Adrenal gland (tissue), 12 donors: Measurements from ENCODE around the gene HOXA6. TPM values are rescaled to one million over a fixed set of nuclear protein-coding genes. Genes with fewer than 3 reads are reported as not detected.
A peak's percentile ranks its signal among the peaks of the same experiment; 100 is the strongest.

ENCODE experiments used
- DNase-seq, 7 donors: peaks; one replicate each; pipeline ENCODE4 v3.0.0-alpha.2; 2019 to 2020
- H3K27ac ChIP-seq, 5 donors: fragments of 200-600 bp; sonication (generic) in 4 of 5; 1 replicate in 3 of 5; 2 replicates in 2 of 5; pipeline versions ENCODE4 v1.5.1 to v1.8.0; 2016 to 2020; ENCODE audit warnings: mild to moderate bottlenecking in 1 of 5
- H3K27me3 ChIP-seq: fragments of 200-600 bp; 2 replicates; pipeline ENCODE4 v1.8.0; 2021
- H3K36me3 ChIP-seq, 2 donors: fragments of 200-600 bp; replicated peaks in 1 of 2; 1 replicate in 1 of 2; 2 replicates in 1 of 2; pipeline versions ENCODE4 v1.5.1 to v1.8.0; 2018 to 2022
- H3K4me1 ChIP-seq, 2 donors: fragments of 200-600 bp; replicated peaks in 1 of 2; 1 replicate in 1 of 2; 2 replicates in 1 of 2; pipeline versions ENCODE4 v1.5.1 to v1.8.0; 2018 to 2021
- H3K4me3 ChIP-seq, 4 donors: fragments of 200-600 bp; sonication (generic) in 3 of 4; one replicate each; pipeline ENCODE4 v1.5.1; 2016 to 2018
- H3K9me3 ChIP-seq, 3 donors: fragments of 200-600 bp; sonication (generic) in 1 of 3; replicated peaks in 1 of 3; 1 replicate in 2 of 3; 2 replicates in 1 of 3; pipeline versions ENCODE4 v1.5.1 to v1.8.0; 2016 to 2021
- POLR2A ChIP-seq, 2 donors: fragments of 450-650 bp; IDR thresholded peaks; one replicate each; pipeline ENCODE4 v1.6.1; 2017; ENCODE audit warnings: antibody characterized with exemption in 2 of 2, mild to moderate bottlenecking in 2 of 2, moderate library complexity in 1 of 2
- WGBS, 4 donors: extraction: QIAGEN DNeasy Blood & Tissue Kit in 2 of 4; methylation state at CpG; one replicate each; pipeline versions ENCODE4 v1.1.5 to v1.1.7; 2013 to 2017; 5-methylcytosine and 5-hydroxymethylcytosine counted together
- intact Hi-C, 2 donors: fragments of 100-400 bp; cut with DNase I; formaldehyde crosslinking; loops; one replicate each; pipeline versions ENCODE4 v1.14.1 to v1.15.0; 2022 to 2023
- polyA plus RNA-seq, 3 donors: library from polyadenylated mRNA; stranded (reverse); fragments of 200-250 nt in 2 of 3; fragments of 350-450 nt in 1 of 3; fragmentation: Illumina TruSeq in 1 of 3; extraction: RNeasy Lipid Tissue Mini Kit (QIAGEN cat#74804) in 1 of 3; gene quantifications; one replicate each; pipeline ENCODE4 v1.2.3, GENCODE V29; 2013 to 2014
- total RNA-seq, 9 donors: library from RNA; depleted of rRNA in 4 of 9; stranded (reverse); fragments of >200 nt in 4 of 9; fragments of 120-200 nt in 1 of 9; fragmentation: NEBNext Ultra II Directional in 1 of 9; extraction: Animal tissue kit (Norgen Biotek cat#: 25700) in 1 of 9; gene quantifications; one replicate each; pipeline versions ENCODE4 v1.1.0 to v1.2.4, GENCODE V29; 2013 to 2023
- TF ChIP-seq, protein P1 (sequence below), 6 experiments: fragments of 450-650 bp in 4 of 6; fragments of 200-600 bp in 2 of 6; sonication (generic) in 1 of 6; IDR thresholded peaks; 1 replicate in 5 of 6; 2 replicates in 1 of 6; pipeline versions ENCODE4 v1.5.1 to v1.8.0; 2016 to 2021; ENCODE audit warnings: antibody characterized with exemption in 6 of 6, mild to moderate bottlenecking in 2 of 6, moderate library complexity in 1 of 6
- donor health status: healthy with polysubstance abuse.
- donor health status: Bipolar disorder and iron deficiency.
- donor health status: DM: yes; HTN: yes; CAD: no.
- donor health status: DM: no; HTN: no; CAD: no.
- donor health status: DM: no; HTN: no; CAD: no.
- donor health status: DM: yes; HTN: yes; CAD: no.

Gene HOXA6
- total and polyA plus RNA-seq, 12 donors = 1.3 to 27.2 (median 14.8) TPM

DNA sequence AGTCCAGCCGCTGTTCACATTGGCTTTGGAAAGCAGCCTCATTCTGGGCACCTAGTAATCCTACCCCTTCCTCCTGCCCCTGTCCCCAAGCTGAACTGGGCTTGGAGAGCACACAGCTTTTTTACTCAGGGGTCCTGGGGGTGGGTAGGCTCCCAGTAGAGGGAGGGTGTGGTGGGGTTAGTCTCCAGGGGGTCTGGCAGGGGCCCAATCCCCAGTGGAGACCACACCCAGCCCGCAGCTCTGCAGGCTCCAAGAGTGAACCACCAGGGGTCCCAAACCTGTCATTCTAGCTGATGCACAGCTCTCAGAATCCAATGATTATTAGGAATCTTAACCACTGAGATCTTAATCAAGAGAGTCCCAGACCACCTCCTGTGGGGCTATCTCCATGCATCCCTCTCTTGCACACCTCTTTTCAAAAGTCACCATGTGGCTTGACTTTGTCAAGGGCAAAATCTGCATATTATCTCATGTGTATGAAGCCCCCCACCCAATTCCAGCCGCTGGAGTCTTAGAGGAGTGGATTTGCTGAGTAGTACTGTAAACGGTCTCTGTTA lies 34.8 kb upstream of the HOXA6 start:
- no peaks in the 10 kb centered on the region for H3K36me3 ChIP-seq
- TF ChIP-seq, protein P1, sequence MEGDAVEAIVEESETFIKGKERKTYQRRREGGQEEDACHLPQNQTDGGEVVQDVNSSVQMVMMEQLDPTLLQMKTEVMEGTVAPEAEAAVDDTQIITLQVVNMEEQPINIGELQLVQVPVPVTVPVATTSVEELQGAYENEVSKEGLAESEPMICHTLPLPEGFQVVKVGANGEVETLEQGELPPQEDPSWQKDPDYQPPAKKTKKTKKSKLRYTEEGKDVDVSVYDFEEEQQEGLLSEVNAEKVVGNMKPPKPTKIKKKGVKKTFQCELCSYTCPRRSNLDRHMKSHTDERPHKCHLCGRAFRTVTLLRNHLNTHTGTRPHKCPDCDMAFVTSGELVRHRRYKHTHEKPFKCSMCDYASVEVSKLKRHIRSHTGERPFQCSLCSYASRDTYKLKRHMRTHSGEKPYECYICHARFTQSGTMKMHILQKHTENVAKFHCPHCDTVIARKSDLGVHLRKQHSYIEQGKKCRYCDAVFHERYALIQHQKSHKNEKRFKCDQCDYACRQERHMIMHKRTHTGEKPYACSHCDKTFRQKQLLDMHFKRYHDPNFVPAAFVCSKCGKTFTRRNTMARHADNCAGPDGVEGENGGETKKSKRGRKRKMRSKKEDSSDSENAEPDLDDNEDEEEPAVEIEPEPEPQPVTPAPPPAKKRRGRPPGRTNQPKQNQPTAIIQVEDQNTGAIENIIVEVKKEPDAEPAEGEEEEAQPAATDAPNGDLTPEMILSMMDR (IDR thresholded peaks at IDR 0.05) = no peak
- TF ChIP-seq POLR2A (IDR thresholded peaks at IDR 0.05) = no peak
- H3K27ac ChIP-seq = no peak overlapping the region
- no peaks in the 10 kb centered on the region for H3K9me3 ChIP-seq
- no peak overlapping the region for H3K4me3 ChIP-seq
- intact Hi-C loops = loop anchor here in 1 of 2 donors (10.0 kb wide), 1 partner anchor 1308 kb away; no protein-coding TSS in a partner anchor
- H3K27me3 ChIP-seq = peaks cover 94% of the 10 kb centered on the region
- WGBS, 4 donors = 36 to 56% (median 47%) methylated on average over 4 of the region's 4 CpGs
- peaks cover 19% of the 10 kb centered on the region in 2 donors for H3K4me1 ChIP-seq
- DNase-seq = peak in 5 of 7 donors; percentile 6 to 36 (median 13)

DNA sequence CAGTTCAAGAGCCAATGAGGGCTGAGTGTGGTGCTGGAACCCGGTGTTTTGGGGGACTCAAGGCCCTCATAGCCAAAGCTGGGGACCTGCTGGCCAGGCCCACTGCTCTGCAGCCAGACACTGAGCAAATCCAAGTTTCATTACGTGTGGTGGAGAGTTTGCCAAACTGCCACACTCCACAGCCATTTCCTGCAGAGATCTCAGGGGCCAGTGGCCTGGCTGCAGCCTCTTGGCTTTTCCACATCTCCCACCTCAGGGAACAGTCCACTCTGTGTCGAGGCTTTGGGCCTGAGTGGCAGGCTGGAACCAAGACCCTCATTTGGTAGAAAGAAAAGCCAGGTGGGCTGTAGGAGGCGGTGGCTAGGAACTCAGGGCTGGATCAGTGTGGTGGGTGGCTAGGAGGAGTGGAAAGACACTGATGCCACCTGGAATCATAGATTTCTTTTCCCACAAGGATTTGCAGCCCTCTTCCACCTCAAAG lies 34.3 kb upstream of the HOXA6 start:
- TF ChIP-seq, protein P1 (IDR thresholded peaks at IDR 0.05) = no peak
- no peak for TF ChIP-seq POLR2A (IDR thresholded peaks at IDR 0.05)
- H3K36me3 ChIP-seq = no peaks in the 10 kb centered on the region
- no peaks in the 10 kb centered on the region for H3K9me3 ChIP-seq
- peaks cover 19% of the 10 kb centered on the region in 2 donors for H3K4me1 ChIP-seq
- DNase-seq = peak in 3 of 7 donors; percentile 9 to 42 (median 13)
- WGBS, 4 donors = 69 to 86% (median 77%) methylated on average over 4 of the region's 4 CpGs
- peaks cover 89% of the 10 kb centered on the region for H3K27me3 ChIP-seq
- no peak overlapping the region for H3K27ac ChIP-seq
- no peak overlapping the region for H3K4me3 ChIP-seq
- intact Hi-C loops = loop anchor here in 1 of 2 donors (10.0 kb wide), 1 partner anchor 1307 kb away; no protein-coding TSS in a partner anchor

DNA sequence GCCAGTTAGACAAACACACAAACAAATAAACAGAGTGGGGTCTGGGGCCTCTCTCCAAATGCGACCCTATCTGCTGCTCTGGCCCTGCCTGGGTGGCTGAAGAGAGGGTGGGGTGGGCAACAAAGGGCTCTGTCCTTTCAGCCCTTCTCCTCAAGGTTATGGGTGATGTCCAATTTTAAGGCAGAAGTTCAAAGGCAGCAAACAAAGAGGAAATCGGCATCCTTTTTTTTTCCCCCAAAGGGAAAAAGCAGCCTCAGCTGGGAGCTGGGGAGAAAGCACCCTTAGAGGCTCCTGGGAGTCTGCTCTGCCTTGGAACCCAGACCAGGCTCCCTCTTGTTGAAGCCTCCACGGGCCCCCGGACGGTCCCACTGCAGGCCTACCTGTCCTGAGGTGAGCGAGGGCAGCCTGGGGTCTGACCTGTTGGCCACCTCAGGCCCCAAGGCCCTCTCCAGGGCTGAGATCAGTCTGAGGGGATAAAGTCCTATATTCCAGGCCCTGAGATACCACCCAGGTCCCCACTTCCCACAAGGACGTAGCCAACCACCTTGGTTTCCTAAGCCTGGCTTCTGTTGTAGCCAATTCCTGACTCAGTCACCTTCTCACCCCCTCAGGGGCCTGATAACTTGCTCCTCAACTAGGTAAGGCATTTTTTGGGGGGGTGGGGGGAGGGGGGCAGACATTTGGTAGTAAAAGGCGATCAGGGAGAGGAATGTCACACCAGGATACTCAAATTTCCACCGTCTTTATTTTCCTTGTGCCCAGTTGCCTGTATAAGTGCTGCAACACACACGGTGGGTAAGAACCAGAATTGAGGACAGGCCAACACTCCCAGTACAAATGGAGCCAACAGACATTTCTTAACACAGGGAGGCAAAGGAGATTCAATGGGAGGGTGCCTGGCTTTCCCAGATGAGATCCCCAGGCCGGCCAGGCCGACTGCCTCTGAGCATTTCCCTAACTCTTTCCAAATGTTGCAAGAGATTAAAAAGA lies 33.2 kb upstream of the HOXA6 start:
- intact Hi-C loops = loop anchor here in 1 of 2 donors (10.0 kb wide), 1 partner anchor 1306 kb away; no protein-coding TSS in a partner anchor
- Histone ChIP-seq H3K9me3 (no peaks in the 10 kb centered on the region), H3K4me1 (peaks cover 19% of the 10 kb centered on the region in 2 donors), H3K27ac (no peak overlapping the region), H3K36me3 (no peaks in the 10 kb centered on the region), H3K4me3 (no peak overlapping the region), H3K27me3 (peaks cover 78% of the 10 kb centered on the region)
- WGBS, 4 donors = 69 to 87% (median 81%) methylated on average over 9 to 12 of the region's 12 CpGs
- DNase-seq = peak in 2 of 7 donors; percentile 7 to 33
- TF ChIP-seq, protein P1 (IDR thresholded peaks at IDR 0.05) = no peak
- TF ChIP-seq POLR2A (IDR thresholded peaks at IDR 0.05) = no peak
